Measurements from ENCODE around the gene KRTAP24-1. TPM values are rescaled to one million over a fixed set of nuclear protein-coding genes. Genes with fewer than 3 reads are reported as not detected.

Gene KRTAP24-1
- total RNA-seq, 1 donor from 2014 or later: not detected

- no peak overlapping the region for H3K4me3 ChIP-seq
- H3K9me3 ChIP-seq: no peaks in the 10 kb centered on the region
- TF ChIP-seq, protein P1, sequence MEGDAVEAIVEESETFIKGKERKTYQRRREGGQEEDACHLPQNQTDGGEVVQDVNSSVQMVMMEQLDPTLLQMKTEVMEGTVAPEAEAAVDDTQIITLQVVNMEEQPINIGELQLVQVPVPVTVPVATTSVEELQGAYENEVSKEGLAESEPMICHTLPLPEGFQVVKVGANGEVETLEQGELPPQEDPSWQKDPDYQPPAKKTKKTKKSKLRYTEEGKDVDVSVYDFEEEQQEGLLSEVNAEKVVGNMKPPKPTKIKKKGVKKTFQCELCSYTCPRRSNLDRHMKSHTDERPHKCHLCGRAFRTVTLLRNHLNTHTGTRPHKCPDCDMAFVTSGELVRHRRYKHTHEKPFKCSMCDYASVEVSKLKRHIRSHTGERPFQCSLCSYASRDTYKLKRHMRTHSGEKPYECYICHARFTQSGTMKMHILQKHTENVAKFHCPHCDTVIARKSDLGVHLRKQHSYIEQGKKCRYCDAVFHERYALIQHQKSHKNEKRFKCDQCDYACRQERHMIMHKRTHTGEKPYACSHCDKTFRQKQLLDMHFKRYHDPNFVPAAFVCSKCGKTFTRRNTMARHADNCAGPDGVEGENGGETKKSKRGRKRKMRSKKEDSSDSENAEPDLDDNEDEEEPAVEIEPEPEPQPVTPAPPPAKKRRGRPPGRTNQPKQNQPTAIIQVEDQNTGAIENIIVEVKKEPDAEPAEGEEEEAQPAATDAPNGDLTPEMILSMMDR (IDR thresholded peaks at IDR 0.05): no peak
- no peak overlapping the region for H3K27ac ChIP-seq
- H3K36me3 ChIP-seq: no peaks in the 10 kb centered on the region
- intact Hi-C loops (cut with DNase I): no loop called here
- no peaks in the 10 kb centered on the region for H3K4me1 ChIP-seq
- no peaks in the 10 kb centered on the region for H3K27me3 ChIP-seq
- DNase-seq (ENCODE audit: low spot score in 2 of 2): no peak
These were observed 44.6 kb downstream of the KRTAP24-1 start for GRCh38 chr21:30238168-30238567.

DNA sequence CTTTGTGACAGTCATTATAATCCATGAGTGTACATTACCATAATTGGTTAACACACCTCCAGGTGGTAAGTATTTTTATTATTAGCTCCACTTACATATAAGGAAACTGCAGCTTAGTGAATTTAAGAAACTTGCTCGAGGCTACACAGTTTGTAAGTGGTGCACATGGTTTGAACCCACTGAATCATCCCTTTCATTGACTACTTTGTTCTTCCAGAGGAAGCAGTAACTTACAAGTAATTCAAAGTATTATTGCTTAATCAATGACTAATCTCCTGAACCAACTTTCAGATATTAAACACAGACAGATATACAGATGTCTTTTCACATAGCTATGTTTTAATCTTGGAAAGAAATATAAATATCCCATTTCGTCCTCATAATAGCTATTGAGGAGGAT, 48.1 kb downstream of the KRTAP24-1 start:
- Histone ChIP-seq H3K36me3 (no peaks in the 10 kb centered on the region), H3K4me3 (no peak overlapping the region), H3K4me1 (no peaks in the 10 kb centered on the region), H3K27me3 (no peaks in the 10 kb centered on the region), H3K27ac (no peak overlapping the region), H3K9me3 (no peaks in the 10 kb centered on the region)
- TF ChIP-seq, protein P1 (IDR thresholded peaks at IDR 0.05): no peak
- DNase-seq (ENCODE audit: low spot score in 2 of 2): no peak
- intact Hi-C loops (cut with DNase I): no loop called here

GRCh38 chr21:30234050-30234449, 48.7 kb downstream of the KRTAP24-1 start:
- Histone ChIP-seq H3K27ac (no peak overlapping the region), H3K36me3 (no peaks in the 10 kb centered on the region), H3K4me1 (no peaks in the 10 kb centered on the region), H3K4me3 (no peak overlapping the region), H3K9me3 (no peaks in the 10 kb centered on the region), H3K27me3 (no peaks in the 10 kb centered on the region)
- DNase-seq (ENCODE audit: low spot score in 2 of 2): no peak
- TF ChIP-seq, protein P1 (IDR thresholded peaks at IDR 0.05): no peak
- intact Hi-C loops (cut with DNase I): no loop called here

- H3K36me3 ChIP-seq: no peaks in the 10 kb centered on the region
- TF ChIP-seq, protein P1 (IDR thresholded peaks at IDR 0.05): no peak
- no peaks in the 10 kb centered on the region for H3K9me3 ChIP-seq
- no peak for DNase-seq (ENCODE audit: low spot score in 2 of 2)
- no peak overlapping the region for H3K4me3 ChIP-seq
- H3K27ac ChIP-seq: no peak overlapping the region
- H3K4me1 ChIP-seq: no peaks in the 10 kb centered on the region
- intact Hi-C loops (cut with DNase I): no loop called here
- no peaks in the 10 kb centered on the region for H3K27me3 ChIP-seq
These were observed 49.3 kb downstream of the KRTAP24-1 start for GRCh38 chr21:30233228-30234020.

- no peaks in the 10 kb centered on the region for H3K36me3 ChIP-seq
- H3K27me3 ChIP-seq: no peaks in the 10 kb centered on the region
- TF ChIP-seq, protein P1 (IDR thresholded peaks at IDR 0.05): no peak
- no peak for DNase-seq (ENCODE audit: low spot score in 2 of 2)
- intact Hi-C loops (cut with DNase I): no loop called here
- H3K27ac ChIP-seq: no peak overlapping the region
- H3K9me3 ChIP-seq: no peaks in the 10 kb centered on the region
- H3K4me1 ChIP-seq: no peaks in the 10 kb centered on the region
- H3K4me3 ChIP-seq: no peak overlapping the region
These were observed 50.7 kb downstream of the KRTAP24-1 start for GRCh38 chr21:30232011-30232410.

Other genes with a start within 250 kb of the KRTAP24-1 start
- not detected for gene CLDN17, start 116.1 kb downstream of the KRTAP24-1 start, total RNA-seq
- not detected for gene CLDN8, start 66.9 kb downstream of the KRTAP24-1 start, total RNA-seq
- gene KRTAP25-1, start 6.6 kb upstream of the KRTAP24-1 start, total RNA-seq: not detected
- gene KRTAP26-1, start 37.4 kb upstream of the KRTAP24-1 start, total RNA-seq: not detected
- gene KRTAP27-1, start 54.7 kb upstream of the KRTAP24-1 start, total RNA-seq: not detected
- gene KRTAP23-1, start 65.7 kb upstream of the KRTAP24-1 start, total RNA-seq: not detected
- gene KRTAP13-2, start 89.3 kb upstream of the KRTAP24-1 start, total RNA-seq: not detected
- not detected for gene KRTAP13-1, start 113.1 kb upstream of the KRTAP24-1 start, total RNA-seq
- not detected for gene KRTAP13-3, start 143.0 kb upstream of the KRTAP24-1 start, total RNA-seq
- gene KRTAP13-4, start 147.3 kb upstream of the KRTAP24-1 start, total RNA-seq: not detected
- not detected for gene KRTAP15-1, start 157.3 kb upstream of the KRTAP24-1 start, total RNA-seq
- gene KRTAP19-1, start 197.4 kb upstream of the KRTAP24-1 start, total RNA-seq: not detected
- not detected for gene KRTAP19-2, start 204.5 kb upstream of the KRTAP24-1 start, total RNA-seq
- not detected for gene KRTAP19-3, start 209.1 kb upstream of the KRTAP24-1 start, total RNA-seq
- gene KRTAP19-4, start 214.2 kb upstream of the KRTAP24-1 start, total RNA-seq: not detected
- gene KRTAP19-5, start 219.2 kb upstream of the KRTAP24-1 start, total RNA-seq: not detected

Data from ascending aorta (tissue), 2 donors.